HG03135 (cell line): Measurements from ENCODE around the gene RNFT2.

Experiments used
- ATAC-seq: cut with Tn5 transposase; IDR thresholded peaks from one replicate; pipeline ENCODE4 v1.9.1; 2021; ENCODE audit warnings: mild to moderate bottlenecking, moderate library complexity; ENCODE audit not compliant: unreplicated experiment

Gene RNFT2

DNA sequence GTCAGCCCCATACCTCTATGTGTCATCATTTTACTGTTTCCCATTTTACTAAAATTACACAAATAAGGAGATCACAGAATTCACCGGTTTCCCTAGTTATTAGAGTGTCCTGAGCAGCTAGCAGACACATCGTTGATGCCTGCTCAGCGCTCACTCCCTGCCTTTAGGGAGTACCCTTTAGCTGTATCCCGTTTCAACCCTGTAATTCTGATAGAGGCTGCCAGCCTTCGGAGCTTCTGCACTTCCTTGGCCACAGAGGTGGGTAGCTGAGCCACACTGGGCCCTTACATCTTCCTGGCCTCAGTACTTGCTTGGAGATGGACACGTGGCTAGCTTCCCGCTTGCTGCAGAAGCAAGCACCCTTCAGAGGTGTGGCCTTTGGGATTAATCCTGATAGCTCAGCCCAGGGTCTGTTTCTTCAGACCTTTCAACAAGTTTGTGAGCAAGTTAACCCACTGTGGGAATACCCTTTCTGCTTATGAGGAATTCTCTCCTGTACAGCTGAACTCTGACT is 158.4 kb downstream of the RNFT2 start:
- ATAC-seq: no peak

DNA sequence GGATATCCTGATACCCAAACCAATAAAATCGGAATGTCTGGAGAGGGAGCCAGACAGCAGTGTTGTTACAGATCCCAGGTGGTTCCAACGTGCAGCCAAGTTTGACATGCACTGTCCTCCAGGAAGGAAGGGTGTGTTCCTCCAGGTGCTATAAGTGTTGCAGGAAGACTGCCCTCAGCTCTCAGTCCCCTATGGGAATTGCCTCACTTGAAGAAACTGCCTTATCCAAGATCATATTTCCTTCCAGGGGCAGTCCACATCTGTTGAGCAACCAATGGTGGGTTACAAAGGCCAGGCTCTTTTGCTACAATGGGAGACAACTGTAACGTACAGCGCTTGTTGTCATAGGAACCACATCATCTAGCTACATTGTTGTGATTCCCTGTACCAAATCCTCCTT is 159.4 kb downstream of the RNFT2 start:
- ATAC-seq: no peak

DNA sequence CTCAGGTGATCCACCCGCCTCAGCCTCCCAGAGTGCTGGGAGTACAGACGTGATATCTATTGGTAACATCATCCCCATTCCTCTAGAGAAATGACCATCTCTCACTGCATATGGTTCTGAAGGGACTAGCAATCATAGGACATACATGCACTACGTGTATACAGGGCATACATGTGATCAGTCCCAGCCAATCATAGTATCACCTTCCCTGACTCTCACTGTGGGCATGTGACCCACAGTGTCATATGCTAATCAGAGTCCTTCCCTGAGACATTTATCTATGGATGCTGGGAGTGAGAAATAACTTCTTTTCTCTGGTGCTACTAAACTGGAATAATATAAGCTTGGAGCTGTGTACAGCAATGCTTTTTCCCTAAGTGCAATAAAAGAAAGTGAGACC is 160.6 kb downstream of the RNFT2 start:
- ATAC-seq: no peak

DNA sequence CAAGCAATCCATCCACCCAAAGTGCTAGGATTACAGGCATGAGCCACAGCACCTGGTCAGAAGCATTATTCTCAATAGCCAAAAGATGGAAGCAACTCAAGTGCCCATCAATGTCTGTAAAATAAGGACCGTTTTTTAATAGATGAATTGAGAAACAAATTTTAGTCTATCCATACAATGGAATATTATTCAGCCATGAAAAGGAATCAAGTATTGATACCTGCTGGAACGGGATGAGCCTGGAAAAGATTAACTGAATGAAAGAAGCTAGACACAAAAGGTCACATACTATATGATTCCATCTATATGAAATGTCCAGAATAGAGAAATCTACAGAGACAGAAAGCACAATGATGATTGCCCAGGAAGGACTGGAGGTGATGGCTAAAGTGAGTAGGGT is 163.5 kb downstream of the RNFT2 start:
- ATAC-seq: no peak
